GM12878 (cell line): ENCODE measurements around the gene EOMES.

Experiments used
- EGR1 ChIP-seq, 2 experiments: IDR thresholded peaks; 1 replicate in 1 of 2; 2 replicates in 1 of 2; pipeline ENCODE4 v1.6.1; 2011 to 2012; ENCODE audit warnings: low read depth in 2 of 2, low read length in 2 of 2, borderline replicate concordance in 1 of 2, mild to moderate bottlenecking in 1 of 2, moderate library complexity in 1 of 2
- LARP7 ChIP-seq: fragments of 450-650 bp; IDR thresholded peaks from 2 replicates; pipeline ENCODE4 v1.6.1; 2017; ENCODE audit warnings: mild to moderate bottlenecking
- MYC ChIP-seq: IDR thresholded peaks from 2 replicates; pipeline ENCODE4 v1.6.1; 2011; ENCODE audit warnings: mild to moderate bottlenecking, low read length, moderate library complexity, inconsistent platforms; ENCODE audit not compliant: insufficient read depth, insufficient replicate concordance, insufficient read length, severe bottlenecking
- POLR2A ChIP-seq: IDR thresholded peaks from 2 replicates; pipeline ENCODE4 v1.6.1; 2011; ENCODE audit warnings: low read depth, mild to moderate bottlenecking, low read length
- POLR2AphosphoS5 ChIP-seq: IDR thresholded peaks from 2 replicates; pipeline ENCODE4 v1.6.1; 2011; ENCODE audit warnings: mild to moderate bottlenecking, low read length, inconsistent platforms
- TCF12 ChIP-seq: IDR thresholded peaks from 2 replicates; pipeline ENCODE4 v1.6.1; 2011; ENCODE audit warnings: low read depth, mild to moderate bottlenecking, low read length

- TF ChIP-seq POLR2AphosphoS5: no peak
- no peak for TF ChIP-seq MYC
- TF ChIP-seq LARP7: no peak
- no peak for TF ChIP-seq POLR2A
- TF ChIP-seq EGR1 (IDR thresholded peaks at IDR 0.05; ENCODE audit: borderline replicate concordance in 1 of 2, low read depth in 2 of 2, low read length in 2 of 2): no peak
- TF ChIP-seq TCF12: no peak
These were observed 4.1 kb upstream of the EOMES start for GRCh38 chr3:27726240-27726639.
